Measurements from ENCODE around the gene PRPF40B. TPM values are rescaled to one million over a fixed set of nuclear protein-coding genes. Genes with fewer than 3 reads are reported as not detected.

PRPF40B gene
- total and polyA plus RNA-seq, 9 of the 15 experiments (the other 6 are each of a cell fraction or from before 2014, with no cell fraction given): 0.55 to 10.6 (median 4.8) TPM

DNA sequence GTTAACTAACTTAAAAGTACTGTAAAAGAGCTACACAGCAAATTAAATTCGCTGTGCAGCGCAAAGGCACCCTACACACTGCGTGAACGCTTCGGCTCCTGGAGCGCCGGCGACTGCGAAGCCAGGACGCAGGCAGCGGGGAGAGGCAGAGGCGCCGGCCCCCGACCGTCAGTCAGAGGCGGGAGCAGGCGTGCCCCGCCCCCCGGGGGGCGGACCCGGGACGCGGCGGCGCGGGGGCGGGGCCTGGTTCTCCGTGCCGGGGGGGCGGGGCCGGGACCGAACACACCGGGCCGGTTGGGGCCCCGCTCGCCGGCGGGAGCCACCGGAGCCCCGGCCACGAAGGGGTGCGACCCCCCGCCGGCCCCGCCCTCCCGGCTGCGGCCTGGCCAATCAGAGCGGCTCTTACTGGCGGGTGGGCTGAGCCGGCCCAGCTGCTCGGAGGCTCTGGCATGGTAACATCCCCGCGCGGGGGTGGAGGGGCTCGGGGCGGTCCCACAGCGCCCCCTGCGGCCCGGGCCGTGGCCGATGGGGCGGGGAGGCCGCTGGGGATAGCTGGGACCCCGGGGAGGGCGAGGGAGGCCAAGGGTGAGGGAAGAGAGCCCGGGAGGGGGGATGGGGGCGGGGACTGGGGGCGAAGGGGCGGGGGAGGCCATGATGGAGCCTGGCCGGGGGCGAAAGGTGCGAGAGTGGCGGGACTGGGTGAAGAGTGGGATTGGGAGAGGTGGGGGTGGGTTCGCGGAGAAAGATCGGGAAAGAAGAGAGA is at the start of gene PRPF40B (continued):
- TF ChIP-seq, protein P1, sequence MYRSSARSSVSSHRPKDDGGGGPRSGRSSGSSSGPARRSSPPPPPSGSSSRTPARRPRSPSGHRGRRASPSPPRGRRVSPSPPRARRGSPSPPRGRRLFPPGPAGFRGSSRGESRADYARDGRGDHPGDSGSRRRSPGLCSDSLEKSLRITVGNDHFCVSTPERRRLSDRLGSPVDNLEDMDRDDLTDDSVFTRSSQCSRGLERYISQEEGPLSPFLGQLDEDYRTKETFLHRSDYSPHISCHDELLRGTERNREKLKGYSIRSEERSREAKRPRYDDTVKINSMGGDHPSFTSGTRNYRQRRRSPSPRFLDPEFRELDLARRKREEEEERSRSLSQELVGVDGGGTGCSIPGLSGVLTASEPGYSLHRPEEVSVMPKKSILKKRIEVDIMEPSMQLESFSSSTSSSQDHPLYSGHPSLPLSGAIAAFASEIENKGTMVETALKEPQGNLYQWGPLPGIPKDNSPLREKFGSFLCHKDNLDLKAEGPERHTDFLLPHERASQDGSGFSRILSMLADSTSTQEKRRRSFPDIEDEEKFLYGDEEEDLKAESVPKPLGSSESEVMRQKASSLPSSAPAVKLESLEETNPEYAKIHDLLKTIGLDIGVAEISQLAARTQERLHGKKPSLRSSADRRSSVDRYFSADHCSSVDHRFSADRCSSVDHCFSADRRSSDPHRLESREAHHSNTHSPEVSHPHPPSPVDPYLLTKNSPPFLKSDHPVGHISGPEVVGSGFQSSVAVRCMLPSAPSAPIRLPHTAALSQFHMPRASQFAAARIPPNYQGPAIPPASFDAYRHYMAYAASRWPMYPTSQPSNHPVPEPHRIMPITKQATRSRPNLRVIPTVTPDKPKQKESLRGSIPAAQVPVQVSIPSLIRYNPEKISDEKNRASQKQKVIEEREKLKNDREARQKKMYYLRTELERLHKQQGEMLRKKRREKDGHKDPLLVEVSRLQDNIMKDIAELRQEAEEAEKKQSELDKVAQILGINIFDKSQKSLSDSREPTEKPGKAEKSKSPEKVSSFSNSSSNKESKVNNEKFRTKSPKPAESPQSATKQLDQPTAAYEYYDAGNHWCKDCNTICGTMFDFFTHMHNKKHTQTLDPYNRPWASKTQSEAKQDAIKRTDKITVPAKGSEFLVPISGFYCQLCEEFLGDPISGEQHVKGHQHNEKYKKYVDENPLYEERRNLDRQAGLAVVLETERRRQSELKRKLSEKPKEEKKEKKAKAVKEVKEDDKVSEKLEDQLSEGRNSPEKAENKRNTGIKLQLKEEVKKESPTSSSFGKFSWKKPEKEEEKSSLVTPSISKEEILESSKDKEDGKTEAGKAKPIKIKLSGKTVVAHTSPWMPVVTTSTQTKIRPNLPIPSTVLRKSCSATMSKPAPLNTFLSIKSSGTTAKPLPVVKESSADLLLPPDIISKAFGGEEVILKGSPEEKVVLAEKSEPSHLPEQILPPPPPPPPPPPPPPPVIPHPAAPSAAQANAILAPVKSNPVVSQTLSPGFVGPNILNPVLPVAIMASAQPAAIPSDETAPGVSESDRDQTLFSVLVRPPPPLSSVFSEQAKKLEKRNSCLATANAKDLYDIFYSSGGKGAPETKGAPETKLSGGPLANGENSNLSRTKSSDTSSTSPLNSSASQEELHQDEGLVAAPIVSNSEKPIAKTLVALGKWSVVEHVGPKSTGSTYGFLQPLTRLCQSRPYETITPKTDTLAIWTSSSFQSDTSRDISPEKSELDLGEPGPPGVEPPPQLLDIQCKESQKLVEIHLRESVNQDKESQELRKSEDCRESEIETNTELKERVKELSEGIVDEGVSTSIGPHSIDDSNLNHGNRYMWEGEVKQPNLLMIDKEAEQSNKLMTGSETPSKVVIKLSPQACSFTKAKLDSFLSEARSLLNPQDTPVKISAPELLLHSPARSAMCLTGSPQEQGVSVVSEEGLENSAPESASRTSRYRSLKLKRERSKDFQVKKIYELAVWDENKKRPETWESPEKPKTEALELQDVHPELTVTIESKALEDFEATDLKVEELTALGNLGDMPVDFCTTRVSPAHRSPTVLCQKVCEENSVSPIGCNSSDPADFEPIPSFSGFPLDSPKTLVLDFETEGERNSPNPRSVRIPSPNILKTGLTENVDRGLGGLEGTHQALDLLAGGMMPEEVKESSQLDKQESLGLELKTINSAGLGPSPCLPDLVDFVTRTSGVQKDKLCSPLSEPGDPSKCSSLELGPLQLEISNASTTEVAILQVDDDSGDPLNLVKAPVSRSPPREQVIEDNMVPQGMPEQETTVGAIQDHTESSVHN (IDR thresholded peaks at IDR 0.05; ENCODE audit: borderline replicate concordance in 1 of 2, low read depth in 1 of 2): no peak
- TF ChIP-seq, protein P2, sequence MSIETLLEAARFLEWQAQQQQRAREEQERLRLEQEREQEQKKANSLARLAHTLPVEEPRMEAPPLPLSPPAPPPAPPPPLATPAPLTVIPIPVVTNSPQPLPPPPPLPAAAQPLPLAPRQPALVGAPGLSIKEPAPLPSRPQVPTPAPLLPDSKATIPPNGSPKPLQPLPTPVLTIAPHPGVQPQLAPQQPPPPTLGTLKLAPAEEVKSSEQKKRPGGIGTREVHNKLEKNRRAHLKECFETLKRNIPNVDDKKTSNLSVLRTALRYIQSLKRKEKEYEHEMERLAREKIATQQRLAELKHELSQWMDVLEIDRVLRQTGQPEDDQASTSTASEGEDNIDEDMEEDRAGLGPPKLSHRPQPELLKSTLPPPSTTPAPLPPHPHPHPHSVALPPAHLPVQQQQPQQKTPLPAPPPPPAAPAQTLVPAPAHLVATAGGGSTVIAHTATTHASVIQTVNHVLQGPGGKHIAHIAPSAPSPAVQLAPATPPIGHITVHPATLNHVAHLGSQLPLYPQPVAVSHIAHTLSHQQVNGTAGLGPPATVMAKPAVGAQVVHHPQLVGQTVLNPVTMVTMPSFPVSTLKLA (conservative IDR thresholded peaks at IDR 0.05): peak; percentile 33 to 60; a peak in 1 of 4 replicates
- TF ChIP-seq ARID1B (IDR thresholded peaks at IDR 0.05) (no peak), POLR2H (tag; IDR thresholded peaks at IDR 0.05; ENCODE audit: low read depth) (0 out of 2 replicates have a peak, but pooled peaks have one; percentile 51), MBD2 (IDR thresholded peaks at IDR 0.05; ENCODE audit: borderline replicate concordance, low read depth) (0 out of 2 replicates have a peak, but pooled peaks have one; percentile 34), RBM25 (IDR thresholded peaks at IDR 0.05; ENCODE audit: low read depth, low read length, severe bottlenecking) (peak; percentile 99), PRPF4 (IDR thresholded peaks at IDR 0.05; ENCODE audit: insufficient read depth, low read depth, low read length, poor library complexity, severe bottlenecking) (no peak), JUNB (CRISPR knock-in tag; conservative IDR thresholded peaks at IDR 0.05) (no peak), SMARCA5 (IDR thresholded peaks at IDR 0.05) (no peak), SMAD3 (CRISPR knock-in tag; conservative IDR thresholded peaks at IDR 0.05) (no peak), ILF3 (IDR thresholded peaks at IDR 0.05; ENCODE audit: borderline replicate concordance) (0 out of 2 replicates have a peak, but pooled peaks have one; percentile 60)
- TF ChIP-seq, protein P3, sequence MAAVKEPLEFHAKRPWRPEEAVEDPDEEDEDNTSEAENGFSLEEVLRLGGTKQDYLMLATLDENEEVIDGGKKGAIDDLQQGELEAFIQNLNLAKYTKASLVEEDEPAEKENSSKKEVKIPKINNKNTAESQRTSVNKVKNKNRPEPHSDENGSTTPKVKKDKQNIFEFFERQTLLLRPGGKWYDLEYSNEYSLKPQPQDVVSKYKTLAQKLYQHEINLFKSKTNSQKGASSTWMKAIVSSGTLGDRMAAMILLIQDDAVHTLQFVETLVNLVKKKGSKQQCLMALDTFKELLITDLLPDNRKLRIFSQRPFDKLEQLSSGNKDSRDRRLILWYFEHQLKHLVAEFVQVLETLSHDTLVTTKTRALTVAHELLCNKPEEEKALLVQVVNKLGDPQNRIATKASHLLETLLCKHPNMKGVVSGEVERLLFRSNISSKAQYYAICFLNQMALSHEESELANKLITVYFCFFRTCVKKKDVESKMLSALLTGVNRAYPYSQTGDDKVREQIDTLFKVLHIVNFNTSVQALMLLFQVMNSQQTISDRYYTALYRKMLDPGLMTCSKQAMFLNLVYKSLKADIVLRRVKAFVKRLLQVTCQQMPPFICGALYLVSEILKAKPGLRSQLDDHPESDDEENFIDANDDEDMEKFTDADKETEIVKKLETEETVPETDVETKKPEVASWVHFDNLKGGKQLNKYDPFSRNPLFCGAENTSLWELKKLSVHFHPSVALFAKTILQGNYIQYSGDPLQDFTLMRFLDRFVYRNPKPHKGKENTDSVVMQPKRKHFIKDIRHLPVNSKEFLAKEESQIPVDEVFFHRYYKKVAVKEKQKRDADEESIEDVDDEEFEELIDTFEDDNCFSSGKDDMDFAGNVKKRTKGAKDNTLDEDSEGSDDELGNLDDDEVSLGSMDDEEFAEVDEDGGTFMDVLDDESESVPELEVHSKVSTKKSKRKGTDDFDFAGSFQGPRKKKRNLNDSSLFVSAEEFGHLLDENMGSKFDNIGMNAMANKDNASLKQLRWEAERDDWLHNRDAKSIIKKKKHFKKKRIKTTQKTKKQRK (IDR thresholded peaks at IDR 0.05; ENCODE audit: borderline replicate concordance, low read depth, low read length): no peak

Data from K562 (cell line).